GM21360 (cell line): ENCODE data around the gene DRGX.
A peak's percentile ranks its signal among the peaks of the same experiment; 100 is the strongest.

Source experiments
- ATAC-seq: cut with Tn5 transposase; IDR thresholded peaks from one replicate; pipeline ENCODE4 v1.9.1; 2021; ENCODE audit warnings: mild to moderate bottlenecking, moderate library complexity; ENCODE audit not compliant: unreplicated experiment

The DRGX gene

GRCh38 chr10:49408519-49409306 lies 12.8 kb upstream of the DRGX start:
- ATAC-seq = no peak

GRCh38 chr10:49407552-49408137 lies 11.8 kb upstream of the DRGX start:
- ATAC-seq = no peak

GRCh38 chr10:49407151-49407550 lies 11.3 kb upstream of the DRGX start:
- ATAC-seq = no peak

GRCh38 chr10:49404321-49404878 lies 8.5 kb upstream of the DRGX start:
- no peak for ATAC-seq

- no peak for ATAC-seq
Measured at GRCh38 chr10:49403363-49403762, 7.5 kb upstream of the DRGX start.

- no peak for ATAC-seq
Measured at GRCh38 chr10:49400365-49400764, 4.5 kb upstream of the DRGX start.

- no peak for ATAC-seq
Measured at GRCh38 chr10:49398986-49399385, 3.1 kb upstream of the DRGX start.

- peak; percentile 72 for ATAC-seq
Measured at GRCh38 chr10:49398000-49398861, 2.3 kb upstream of the DRGX start.

- no peak for ATAC-seq
Measured at GRCh38 chr10:49397036-49397999, 1.4 kb upstream of the DRGX start.

- ATAC-seq = no peak
Measured at GRCh38 chr10:49396666-49396999, 744 bp upstream of the DRGX start.

- no peak for ATAC-seq
Measured at GRCh38 chr10:49394933-49395740, 752 bp downstream of the DRGX start.

- no peak for ATAC-seq
Measured at GRCh38 chr10:49393757-49394156, 2.1 kb downstream of the DRGX start.

- no peak for ATAC-seq
Measured at GRCh38 chr10:49393301-49393700, 2.6 kb downstream of the DRGX start.

GRCh38 chr10:49389361-49389933 lies 6.4 kb downstream of the DRGX start:
- ATAC-seq = no peak

- ATAC-seq = no peak
Measured at GRCh38 chr10:49388161-49388560, 7.7 kb downstream of the DRGX start.

GRCh38 chr10:49387071-49387470 lies 8.8 kb downstream of the DRGX start:
- no peak for ATAC-seq

- ATAC-seq = no peak
Measured at GRCh38 chr10:49385939-49386922, 9.7 kb downstream of the DRGX start.
